ENCODE results near the gene DUSP22.

DNA sequence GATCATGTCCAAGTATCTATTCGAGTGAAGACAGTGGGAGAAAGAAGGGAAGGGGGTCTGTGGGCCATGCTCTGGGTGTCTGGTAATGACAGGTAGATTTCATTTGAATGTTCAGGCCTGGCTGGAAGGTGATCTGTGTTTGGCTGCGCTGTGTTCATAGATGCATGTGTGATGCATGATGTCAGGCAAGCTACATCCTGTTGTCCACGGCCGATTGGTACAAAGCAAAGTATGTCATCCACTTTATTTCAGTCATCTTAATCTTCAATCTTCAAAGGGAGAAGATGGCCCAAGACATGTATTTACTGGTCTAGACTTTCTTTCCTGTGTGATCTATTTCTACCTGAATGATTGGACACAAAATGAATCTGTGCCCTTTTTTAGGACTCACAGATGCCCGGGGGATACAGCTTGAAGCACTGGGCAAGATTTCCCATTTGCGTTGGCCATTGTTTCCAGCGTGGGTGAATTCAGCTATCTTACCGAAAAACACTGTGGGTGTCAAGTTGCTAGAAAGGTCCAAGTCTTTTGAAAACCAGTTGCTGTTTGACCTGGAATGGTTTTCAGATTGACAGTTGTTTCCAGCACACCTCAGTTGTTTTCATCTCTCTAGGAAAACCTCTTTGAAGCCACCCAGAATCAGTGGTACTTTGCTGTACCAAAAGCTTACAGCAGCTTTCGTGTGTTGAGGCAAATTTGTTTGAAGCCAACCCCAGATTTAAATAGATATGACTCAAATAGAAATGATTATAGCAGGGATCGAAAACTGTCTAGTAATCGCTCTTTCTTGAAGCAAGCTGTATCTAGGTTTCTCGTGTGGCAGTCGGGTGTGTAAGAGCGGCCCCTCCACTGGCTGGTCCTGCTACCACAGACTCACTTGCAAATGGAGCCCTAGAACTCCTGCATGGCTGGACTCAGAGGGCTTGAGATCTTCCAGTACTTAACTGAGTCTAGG lies 27.2 kb downstream of the DUSP22 start:
- TF ChIP-seq POLR2A (IDR thresholded peaks at IDR 0.05; ENCODE audit: low read length), result no peak
- no peak for TF ChIP-seq GATA1 (IDR thresholded peaks at IDR 0.05; ENCODE audit: low read depth, low read length)
